Measurements from ENCODE around the gene BLVRB.

DNA sequence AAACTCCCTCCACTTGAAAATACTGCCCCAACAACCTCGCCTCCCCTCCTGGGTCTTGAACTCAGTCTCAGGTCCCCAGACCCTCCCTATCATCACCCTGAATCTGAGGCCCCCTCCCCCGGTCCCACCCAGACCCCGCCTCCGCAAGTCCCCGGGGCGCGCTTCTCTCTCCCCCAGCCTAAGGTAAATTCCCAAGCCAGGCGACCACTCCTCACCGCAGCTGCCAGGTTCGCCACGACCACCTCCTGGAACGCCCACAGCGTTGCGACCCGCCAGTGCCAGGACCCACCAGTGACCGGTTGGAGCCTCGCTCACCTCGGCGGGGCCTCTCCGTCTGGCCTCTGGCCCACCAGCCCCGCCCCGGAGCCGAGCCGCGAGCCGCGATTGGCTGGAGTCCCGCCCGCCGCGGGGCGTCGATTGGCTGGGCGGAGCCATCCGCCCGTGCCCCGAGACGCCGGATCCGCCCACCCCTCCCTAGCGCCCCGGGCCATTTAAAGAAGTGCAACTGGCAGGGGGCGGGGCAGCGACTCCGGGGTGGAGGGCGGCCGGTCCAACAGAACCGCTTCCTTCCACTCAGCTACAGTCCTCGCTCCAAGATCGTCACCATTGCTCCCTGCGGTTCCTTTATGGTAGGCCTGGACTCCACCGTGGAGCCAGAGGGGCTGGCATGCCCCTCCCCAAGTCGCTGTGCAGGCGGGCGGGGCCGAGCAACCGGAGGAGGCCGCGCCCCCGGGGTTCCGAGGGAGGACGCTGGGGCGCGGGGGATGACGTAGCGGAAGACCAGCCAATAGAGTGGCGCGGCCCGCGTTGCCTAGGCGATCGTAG is 21.3 kb downstream of the BLVRB start, which contains the start of gene SERTAD3:
- TF ChIP-seq, protein P1, sequence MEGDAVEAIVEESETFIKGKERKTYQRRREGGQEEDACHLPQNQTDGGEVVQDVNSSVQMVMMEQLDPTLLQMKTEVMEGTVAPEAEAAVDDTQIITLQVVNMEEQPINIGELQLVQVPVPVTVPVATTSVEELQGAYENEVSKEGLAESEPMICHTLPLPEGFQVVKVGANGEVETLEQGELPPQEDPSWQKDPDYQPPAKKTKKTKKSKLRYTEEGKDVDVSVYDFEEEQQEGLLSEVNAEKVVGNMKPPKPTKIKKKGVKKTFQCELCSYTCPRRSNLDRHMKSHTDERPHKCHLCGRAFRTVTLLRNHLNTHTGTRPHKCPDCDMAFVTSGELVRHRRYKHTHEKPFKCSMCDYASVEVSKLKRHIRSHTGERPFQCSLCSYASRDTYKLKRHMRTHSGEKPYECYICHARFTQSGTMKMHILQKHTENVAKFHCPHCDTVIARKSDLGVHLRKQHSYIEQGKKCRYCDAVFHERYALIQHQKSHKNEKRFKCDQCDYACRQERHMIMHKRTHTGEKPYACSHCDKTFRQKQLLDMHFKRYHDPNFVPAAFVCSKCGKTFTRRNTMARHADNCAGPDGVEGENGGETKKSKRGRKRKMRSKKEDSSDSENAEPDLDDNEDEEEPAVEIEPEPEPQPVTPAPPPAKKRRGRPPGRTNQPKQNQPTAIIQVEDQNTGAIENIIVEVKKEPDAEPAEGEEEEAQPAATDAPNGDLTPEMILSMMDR (conservative IDR thresholded peaks at IDR 0.05): no peak
- no peak for TF ChIP-seq EZH2 (IDR thresholded peaks at IDR 0.05; ENCODE audit: low read depth)

All from PC-9 (cell line).